GM12892 (cell line): ENCODE measurements around the gene PSKH1.

Experiments used
- POLR2A ChIP-seq: IDR thresholded peaks from 2 replicates; pipeline ENCODE4 v1.6.1; 2011; ENCODE audit warnings: low read depth, low read length, control low read depth
- TAF1 ChIP-seq: IDR thresholded peaks from 2 replicates; pipeline ENCODE4 v1.6.1; 2011; ENCODE audit warnings: low read depth, mild to moderate bottlenecking, control low read depth, low read length, borderline replicate concordance

DNA sequence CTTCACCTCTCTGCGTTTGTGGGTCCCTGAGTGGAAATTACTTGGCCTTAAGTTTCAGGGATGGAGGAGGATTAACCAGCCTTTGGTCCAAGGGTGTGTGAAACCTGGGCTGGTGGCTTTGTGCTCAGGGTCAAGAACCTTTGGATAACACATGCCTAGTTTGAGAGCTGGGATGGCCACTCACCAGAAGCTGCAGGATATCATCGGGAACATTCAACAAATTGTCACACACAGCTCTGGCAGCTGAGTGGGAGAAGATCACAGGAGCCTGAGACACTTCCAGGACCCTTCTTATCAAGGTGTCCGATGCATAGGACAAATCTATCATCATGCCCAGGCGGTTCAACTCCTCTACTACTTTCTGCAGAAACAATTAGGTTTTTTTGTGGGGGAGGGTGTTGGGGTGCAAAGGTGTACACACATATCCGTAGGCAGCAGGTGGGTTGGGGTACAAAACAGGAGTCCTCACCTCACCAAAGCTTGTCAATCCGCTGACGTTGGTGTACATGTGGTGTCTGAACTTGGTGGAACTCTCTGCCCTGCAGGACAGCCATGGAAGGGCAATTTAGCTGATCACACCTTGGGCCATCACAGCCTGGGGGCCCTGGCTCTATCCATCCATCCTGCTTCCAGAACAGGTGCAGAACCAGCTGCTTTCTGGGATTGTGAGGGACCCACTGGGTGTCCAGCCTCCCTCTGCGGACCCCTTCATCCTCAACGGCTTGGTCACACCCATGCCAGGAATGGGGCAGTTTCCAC lies 84.6 kb downstream of the PSKH1 start:
- no peak for TF ChIP-seq POLR2A
- TF ChIP-seq TAF1, result no peak
